Measurements from ENCODE around the gene TP73.

Gene TP73

DNA sequence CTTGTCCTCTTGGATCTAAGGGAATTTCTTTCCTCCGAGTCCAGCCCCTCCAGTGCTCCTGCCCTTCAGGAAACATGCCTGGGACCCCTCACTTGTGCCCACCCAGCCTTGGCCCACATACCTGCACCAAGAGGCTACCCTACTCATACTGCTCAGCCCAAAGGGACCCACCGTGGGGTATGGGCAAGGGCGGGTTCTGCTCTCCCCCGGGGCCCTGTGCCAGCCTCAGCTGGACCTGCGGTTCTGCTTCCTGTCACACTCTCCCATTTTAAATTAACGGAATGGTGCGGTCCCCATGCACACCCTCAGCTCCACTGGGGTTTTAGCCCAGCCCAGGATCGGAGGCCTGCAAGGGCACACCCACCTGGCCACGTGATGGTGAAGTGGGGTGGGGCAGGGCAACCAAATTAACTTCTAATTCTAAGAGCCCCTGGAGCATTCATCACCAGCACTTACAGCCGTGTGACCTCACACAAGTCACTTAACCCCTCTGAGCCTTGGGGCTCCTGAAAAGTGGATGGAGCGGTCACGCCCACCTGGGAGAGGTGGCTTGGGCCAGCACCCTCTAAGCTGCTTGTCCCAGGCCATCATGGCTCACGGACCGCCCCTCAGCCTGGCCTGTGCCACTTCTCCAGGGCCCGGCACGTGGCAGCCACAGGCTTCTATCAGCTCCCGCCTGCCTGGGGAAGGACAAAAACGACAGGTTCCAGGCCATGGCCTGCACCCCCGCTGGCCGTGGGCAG is 28.3 kb downstream of the TP73 start:
- intact Hi-C loops (cut with DNase I), result no loop called here
- peak in 1 of 10 donors; percentile 44 for DNase-seq

DNA sequence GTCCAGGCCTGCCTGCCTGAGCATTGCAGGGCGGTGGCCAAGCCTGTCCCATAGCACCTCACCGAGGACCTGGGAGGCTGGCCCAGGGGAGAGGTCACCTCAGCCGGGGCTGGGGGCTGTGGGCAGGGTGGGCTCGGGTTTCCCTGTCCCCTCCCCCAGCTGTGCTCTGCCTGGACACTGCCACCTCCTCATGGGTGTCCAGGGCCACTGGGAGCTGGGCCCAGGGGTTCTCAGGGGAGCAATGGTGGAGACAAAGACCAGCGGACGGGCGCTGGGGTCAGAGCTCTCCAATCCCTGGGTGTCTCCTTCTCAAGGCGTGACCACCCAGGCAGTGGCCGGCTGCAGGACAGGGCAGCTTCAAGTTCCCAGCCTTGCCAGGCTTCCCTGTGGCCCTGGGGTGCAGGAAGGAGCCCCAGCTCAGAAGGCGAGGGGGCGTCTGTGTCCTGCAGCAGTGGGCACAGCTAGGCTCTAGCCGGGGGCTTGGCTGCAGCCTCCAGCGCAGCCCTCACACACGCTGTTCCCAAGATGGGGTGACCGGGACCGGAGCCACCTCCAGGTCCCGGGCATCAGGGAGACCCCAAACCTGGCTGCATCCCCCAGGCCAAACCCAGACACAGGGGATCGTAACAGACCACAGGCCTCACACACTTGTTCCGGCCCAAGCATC is 29.0 kb downstream of the TP73 start:
- no peak for DNase-seq
- intact Hi-C loops (cut with DNase I), result no loop called here

DNA sequence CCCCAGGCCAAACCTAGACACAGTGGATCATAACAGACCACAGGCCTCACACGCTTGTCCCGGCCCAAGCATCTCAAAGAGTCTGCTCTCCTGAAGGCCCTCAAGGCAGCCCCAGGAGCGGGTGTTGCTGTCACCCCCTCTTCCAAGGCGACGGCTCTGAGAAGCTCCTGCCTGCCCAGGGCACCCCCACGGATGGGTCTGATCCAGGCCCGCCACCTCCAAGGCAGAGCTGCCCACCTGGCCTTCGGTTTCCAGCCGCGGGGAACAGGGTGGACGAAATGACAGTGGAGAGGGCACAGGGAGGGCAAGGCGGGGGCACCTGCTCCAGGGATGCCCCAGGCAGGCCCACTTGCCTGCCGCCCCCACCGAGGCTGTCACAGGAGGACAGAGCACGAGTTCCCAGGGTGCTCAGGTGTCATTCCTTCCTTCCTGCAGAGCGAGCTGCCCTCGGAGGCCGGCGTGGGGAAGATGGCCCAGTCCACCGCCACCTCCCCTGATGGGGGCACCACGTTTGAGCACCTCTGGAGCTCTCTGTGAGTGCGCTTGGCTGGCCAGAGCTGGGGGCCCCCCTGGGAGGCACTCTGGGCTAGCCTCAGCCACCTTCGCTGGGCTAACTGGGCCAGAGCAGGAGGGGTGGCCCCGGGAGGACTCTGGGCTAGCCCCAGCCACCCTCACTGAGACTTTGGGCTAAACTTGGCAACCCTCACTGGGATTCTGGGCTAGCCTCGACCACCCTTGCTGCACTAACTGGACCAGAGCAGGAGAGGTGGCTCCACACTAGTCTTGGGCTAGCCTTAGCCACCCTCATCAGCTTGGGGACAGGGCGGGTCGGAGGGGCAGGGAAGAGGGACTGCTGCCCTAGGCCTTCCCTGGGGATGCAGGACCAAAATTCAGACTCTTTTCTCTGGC is 29.8 kb downstream of the TP73 start:
- no peak for DNase-seq
- intact Hi-C loops (cut with DNase I), result no loop called here

DNA sequence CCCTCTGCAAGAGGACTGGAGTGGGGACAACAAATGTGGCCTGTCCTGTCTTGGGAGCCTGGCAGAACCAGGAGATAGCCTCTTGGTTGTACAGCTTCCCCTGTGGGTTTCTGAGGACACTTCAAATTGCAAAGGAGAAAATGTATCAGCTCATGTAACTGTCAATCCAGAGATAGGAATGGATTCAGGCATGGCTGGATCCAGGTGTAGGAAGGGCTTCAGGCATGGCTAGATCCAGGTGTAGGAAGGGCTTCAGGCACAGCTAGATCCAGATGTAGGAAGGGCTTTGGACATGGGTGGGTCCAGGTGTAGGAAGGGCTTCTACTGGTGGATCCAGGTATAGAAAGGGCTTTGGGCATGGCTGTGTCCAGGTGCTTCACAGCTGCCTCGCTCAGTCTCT is 30.9 kb downstream of the TP73 start:
- intact Hi-C loops (cut with DNase I), result no loop called here
- no peak for DNase-seq

DNA sequence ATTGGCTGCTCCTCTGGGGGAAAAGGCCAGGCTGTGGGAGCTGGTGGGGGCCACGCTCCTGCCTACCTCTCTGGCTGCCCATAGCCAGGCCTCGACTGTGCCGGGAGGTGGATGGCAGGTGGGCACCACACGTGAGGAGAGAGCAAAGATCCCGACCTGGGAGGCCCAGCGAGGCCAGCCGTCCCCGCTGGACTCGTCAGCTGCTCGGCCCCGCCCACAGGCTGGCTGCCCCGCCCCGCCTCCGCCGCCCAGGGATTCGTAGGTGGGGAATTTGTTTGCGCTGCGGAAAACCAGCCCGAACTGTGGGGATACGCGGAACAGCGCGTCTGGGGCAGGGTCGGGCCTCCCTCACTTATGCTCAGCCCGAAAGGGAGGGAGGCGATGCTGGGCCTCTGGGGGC is 31.7 kb downstream of the TP73 start:
- intact Hi-C loops (cut with DNase I), result no loop called here
- no peak for DNase-seq

DNA sequence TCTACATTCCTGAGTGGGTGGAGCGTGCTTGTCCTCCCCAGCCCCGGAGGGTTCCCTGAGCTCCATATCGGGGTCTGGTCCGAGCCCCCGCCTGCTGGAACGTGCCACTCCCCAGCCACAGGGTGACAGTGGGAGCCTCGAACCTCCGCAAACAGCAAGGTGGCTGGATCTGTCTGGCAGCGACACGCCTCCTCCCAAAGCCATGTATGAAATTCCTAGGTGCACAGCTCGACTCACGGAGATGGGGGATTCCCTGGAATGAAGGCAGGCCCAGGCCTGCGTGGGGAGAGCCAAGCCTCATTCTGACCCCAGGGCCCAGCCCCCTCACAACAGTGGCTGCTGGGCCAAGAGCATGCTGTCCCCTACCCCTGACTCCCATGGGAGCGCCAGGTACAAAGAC is 32.9 kb downstream of the TP73 start:
- intact Hi-C loops (cut with DNase I), result no loop called here

DNA sequence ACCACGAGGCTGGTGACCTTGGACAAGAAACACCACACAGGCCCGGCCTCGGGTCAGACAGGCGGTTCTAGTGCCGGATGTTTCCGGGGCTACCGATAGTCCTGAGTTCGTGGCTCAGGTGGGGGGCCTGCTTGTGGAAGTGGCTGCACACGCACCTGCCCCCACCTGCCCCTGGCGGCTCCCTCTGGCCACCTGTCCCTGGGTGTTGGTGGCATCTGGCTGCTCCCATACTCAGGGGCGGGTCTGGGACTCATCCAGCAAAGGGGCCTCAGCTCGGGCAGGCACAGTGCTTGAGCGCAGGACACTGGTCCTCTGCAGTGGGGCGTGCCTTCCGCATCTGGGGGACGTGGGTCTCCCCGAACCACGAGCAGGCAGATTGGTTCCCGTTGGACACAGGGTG is 33.6 kb downstream of the TP73 start:
- intact Hi-C loops (cut with DNase I), result no loop called here
- DNase-seq, result no peak

More for the DNA sequence above, 32.9 kb downstream of the TP73 start:
- DNase-seq, result no peak

DNA sequence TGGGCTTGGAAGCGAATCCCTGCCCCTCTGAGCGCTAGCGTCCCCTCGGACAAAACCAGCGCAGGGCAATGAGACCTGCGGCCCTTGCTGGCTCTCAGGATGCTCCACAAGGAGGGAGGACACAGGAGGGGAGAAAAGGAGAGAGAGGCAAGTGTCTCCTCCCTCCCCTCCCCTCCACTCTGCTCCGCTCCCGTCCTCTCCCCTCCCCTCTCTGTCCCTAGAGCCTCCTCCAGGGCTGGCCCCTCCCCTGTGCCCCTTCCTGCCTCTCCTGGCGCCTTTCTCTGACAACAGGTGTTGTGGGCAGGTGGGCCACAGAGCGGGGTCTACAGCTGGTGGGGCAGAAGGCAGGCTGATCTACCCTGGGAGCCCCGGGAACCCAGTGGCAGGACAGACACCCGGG is 35.2 kb downstream of the TP73 start:
- no peak for DNase-seq
- intact Hi-C loops (cut with DNase I), result no loop called here

DNA sequence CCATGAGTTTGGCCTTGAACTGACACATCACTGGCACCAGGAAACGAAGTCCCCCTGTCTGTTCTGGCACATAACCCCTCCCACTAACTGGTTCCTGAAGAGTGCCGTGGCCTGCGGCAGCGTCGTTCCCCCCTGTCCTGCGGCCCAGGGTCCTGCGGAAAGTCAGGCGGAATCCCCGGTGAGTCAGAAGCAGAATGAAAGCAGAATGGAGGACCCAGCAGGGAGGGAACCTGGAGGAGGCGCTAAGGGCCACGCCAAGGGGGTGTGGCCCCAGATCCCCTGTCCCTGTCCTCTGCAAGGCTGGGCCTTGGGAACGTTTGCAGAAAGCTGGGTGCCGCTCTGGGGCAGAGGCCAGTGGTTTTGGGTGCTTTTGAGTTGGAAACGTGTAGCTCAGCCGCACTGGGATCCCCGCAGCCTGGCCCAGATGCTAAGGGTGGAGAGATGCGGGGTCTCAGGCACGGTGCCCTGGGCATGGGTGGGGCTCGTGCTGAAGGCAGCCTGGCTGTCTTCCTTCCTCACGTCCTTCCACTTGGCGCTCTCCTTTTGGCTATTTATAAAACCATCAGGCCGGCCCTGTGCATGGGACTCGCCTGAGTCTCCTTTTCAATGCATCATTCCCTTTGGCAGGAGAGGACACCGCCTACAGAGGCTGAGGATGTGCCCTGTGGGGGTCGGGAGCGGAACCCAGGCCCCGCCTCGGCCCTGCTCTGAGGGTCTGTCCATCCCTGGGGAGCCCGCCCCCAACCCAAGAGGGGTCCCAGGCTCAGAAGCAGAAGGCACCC is 36.2 kb downstream of the TP73 start:
- no peak for DNase-seq
- intact Hi-C loops (cut with DNase I), result no loop called here

DNA sequence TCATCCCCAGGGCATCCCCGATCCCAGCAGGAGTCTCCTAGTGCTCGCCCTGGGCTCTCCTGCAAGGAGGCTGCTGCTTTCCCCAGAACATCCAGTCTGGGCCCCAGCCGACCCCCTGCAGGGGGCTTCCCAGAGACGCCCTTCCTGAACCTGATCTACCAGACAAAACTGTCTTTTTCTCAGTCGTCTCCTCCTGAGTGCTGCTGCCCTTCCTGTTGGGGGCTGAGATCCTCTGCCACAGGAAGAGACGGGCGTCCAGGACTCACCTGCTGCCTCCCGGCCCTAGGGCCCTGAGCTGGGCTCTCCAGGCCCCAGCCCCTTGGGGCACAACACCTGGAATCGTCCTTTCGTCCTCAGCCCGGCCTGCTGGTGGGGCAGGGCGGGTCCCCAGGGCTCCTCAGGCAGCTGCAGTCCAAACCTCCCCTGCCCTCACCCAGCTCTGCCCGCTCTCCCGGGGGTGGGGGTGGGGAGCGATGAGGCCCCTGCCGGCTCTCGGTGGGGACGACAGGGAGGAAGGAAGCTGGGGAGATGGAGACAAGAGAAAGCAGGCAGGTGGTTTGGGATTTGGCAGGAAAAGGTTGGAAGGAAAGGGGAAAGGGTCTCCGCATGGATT is 36.9 kb downstream of the TP73 start:
- intact Hi-C loops (cut with DNase I), result no loop called here
- DNase-seq, result no peak

DNA sequence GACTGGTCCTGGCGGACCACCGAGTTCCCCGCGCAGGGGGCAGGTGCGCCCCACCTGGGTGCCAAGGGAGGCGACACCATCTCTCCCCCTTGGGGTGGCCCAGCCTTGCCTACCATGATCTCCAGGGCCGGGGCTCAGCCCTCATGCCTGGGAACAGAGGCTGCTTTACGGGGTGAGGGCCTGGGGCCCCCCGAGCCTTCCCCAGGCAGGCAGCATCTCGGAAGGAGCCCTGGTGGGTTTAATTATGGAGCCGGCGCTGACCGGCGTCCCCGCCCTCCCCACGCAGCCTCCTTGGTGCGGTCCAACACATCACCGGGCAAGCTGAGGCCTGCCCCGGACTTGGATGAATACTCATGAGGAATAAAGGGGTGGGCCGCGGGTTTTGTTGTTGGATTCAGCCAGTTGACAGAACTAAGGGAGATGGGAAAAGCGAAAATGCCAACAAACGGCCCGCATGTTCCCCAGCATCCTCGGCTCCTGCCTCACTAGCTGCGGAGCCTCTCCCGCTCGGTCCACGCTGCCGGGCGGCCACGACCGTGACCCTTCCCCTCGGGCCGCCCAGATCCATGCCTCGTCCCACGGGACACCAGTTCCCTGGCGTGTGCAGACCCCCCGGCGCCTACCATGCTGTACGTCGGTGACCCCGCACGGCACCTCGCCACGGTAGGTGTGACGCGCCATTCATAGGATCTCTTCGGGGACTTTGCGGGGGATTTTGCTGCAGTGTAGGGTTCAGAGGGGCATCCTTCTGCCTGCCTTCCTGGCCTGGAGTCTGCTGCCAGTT is 38.2 kb downstream of the TP73 start:
- DNase-seq, result no peak
- intact Hi-C loops (cut with DNase I), result no loop called here

DNA sequence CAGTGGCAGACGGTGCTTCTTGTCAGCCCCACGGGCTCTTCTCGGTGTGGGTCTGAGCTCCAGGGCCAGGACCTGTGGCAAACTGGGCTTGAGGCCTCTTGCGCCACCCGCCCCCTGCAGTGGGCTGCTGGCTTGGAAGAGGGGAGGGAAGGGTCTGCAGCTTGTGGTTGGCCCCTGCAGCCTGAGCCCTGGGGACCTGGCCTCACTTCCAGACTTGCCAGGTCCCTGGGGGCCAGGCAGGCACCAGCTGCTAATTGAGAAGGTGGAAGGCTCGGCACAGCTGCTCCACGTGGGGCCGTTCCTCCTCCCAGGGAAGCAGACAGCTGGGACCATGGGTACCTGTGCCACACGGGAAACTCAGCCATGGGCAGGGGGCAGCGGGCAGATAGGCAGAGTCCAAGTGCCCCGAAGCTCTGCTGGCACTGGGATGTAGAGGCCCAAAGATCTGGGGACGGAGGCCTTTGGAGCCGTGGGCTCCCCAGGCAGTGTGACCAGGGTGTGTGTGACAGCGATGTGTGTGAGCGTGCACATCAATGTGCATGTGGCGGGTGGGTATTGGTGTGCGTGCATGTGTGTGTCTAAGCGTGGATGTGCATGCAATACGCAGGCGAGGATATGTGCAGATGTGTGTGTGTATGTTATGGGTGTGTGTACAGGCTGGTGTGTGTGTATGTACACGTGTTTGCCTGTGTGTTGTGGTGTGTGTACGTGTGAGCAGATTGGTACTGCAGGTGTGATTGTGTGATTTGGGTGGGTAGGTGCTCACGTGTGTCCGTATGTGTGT is 39.3 kb downstream of the TP73 start:
- intact Hi-C loops (cut with DNase I), result no loop called here
- no peak for DNase-seq

DNA sequence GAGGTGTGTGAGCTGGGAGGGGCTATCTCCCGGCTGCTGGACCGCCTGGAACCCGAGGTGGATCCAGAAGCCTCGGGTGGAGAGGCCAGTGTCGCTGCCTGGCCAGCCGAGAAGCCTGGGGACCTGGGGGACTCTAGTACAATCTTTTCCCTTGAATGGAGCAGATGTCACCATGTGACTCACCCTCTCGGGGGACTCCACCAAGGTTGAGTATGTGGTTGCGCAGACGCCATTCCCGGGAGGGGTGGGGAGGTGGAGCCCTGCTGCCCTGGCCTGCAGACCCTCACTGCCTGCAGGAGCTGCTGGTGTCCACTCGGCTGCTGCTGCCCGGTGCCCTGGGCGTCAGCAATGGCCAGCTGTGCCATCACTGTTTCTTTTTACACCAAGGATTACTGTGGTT is 40.3 kb downstream of the TP73 start:
- no peak for DNase-seq
- intact Hi-C loops (cut with DNase I), result no loop called here

DNA sequence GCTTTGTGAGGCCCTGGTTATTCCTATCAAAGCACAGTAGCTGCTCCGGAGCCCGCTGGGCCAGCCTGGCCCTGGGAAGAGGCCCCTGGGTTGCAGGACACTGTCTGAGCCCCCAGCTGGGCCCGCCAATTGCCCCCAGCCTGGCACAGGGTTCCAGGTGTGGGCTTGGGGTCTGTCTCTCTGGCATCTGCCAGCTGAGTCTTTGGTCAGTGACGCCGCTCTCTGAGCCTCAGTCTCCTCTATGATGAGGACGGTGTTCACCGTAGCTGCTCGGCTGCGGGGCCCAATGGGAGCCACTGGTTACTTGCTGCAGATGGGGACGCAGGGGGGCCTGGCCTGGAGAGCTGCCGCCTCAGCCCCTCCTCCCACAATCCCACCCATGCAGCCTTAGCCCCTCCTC is 41.0 kb downstream of the TP73 start:
- intact Hi-C loops (cut with DNase I), result no loop called here
- DNase-seq, result no peak

DNA sequence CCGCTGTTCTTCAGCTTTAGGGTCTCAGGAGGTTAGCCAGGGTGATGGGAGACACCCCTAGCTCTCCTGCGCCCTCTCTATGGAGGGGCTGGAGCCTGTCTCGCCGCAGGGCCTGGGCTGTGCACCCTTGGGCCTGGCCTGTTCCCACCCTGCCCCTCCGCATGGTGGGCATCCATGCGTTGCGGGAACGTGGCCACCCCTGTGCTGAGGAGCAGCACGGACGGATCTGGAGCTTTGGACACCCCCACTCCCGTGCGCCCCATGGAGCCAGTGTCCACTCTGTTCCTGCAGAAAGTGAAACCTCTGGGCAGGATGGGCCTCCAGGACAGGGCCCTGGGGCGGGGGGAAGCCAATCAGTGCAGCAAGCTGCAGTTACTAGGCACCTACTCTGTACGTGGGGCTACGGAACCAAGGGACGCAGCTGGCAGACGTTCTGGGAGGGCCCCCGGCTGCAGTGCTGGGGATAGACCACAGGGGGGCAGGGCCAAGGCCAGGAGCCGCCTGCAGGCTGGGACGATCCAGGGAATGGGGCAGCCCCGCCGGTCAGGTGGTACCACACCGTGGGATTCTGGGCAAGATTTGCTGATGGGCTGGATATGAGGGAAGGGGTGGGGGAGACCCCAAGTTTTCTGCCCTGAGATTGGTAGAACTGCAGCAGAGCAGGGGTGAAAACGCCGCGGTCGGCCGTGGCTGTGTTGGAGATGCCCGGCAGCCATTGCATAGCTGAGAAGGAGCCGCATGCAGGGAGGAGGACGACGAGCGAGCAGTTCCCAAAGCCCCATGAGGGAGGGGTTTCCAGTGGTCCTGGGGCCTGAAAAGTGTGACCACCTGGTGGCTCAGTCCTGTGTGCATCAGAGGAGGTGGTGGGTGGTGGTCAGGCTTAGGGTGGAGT is 43.3 kb downstream of the TP73 start:
- peak in 9 of 10 donors; percentile 41 to 94 (median 71) for DNase-seq
- intact Hi-C loops (cut with DNase I), result loop anchor here (1.0 kb wide), 1 partner anchor 29 kb away; no protein-coding TSS in a partner anchor

DNA sequence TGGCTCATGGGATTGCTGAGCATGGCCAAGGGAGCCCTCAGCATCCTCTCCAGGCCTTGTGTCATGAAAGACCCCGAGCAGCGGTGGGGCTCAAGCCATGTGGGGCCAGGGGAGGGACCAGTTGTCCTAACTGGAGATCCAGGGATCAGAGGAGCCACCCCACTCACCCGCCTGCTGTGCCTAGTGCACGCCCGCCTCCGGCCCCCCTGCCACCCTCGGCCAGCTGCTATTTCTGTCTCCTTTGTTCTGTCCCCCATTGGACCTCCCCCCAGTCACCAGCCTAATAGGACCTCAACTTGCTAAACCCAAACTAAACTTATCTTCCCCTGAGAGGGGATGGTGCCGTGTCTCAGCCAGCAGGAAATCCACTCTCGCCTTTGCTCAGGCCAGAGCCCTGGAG is 44.4 kb downstream of the TP73 start:
- intact Hi-C loops (cut with DNase I), result no loop called here
- no peak for DNase-seq

DNA sequence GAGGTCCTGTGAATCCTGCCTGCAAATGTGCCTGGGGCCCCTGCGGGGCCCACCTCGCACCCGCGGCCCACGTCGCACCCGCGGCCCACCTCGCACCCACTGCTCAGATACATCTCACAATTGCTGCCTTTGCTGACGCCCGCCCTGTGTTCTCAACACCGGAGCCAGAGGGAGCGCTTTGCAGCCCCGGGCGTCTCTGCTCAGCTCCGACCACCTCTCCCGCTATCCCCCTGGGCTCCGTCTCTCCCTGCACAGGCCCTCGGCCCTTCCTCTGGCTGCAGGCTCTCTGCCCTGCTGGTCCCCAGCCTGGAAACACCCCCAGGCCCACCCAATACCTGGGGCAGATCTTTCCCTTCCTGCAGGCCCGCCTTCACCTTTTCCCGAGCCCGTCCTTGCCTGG is 44.8 kb downstream of the TP73 start:
- intact Hi-C loops (cut with DNase I), result no loop called here
- DNase-seq, result no peak

DNA sequence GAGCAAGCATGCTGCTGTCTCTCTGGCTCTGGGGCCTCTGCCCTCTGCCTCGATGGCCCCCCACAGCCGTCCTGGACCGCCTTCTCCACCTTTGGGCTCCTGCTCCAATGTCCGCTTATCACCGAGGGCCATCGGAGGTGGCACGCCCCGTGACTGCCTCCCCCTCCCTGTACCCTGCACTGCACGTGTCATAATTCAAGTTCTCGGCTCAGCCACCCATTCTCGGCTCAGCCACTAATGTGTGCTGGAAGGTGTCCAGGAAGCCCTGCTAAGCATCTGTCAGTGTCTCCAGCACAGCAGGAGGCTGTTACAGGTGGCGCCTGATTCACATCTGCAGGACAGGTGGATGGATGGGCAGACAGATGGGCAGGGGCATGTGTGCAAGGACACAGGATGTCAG is 45.5 kb downstream of the TP73 start:
- peak in 2 of 10 donors; percentile 21 to 76 for DNase-seq
- intact Hi-C loops (cut with DNase I), result no loop called here
